ENCODE data around the gene PLA2G4E. TPM values are rescaled to one million over a fixed set of nuclear protein-coding genes. Genes with fewer than 3 reads are reported as not detected.

Gene PLA2G4E
- not detected in 2 replicates for total RNA-seq

GRCh38 chr15:42020713-42021273 is at the start of gene PLA2G4E:
TSS of gene PLA2G4E (minus strand) at chr15:42021042. CDS start at chr15:42021030, 12 bp downstream.
- intact Hi-C loops (cut with micrococcal nuclease): no loop called here

- intact Hi-C loops (cut with micrococcal nuclease): no loop called here
These were observed 49.6 kb upstream of the PLA2G4E start for GRCh38 chr15:42070279-42070975.

- intact Hi-C loops (cut with micrococcal nuclease): no loop called here
These were observed 48.8 kb upstream of the PLA2G4E start for GRCh38 chr15:42069496-42070278.

DNA sequence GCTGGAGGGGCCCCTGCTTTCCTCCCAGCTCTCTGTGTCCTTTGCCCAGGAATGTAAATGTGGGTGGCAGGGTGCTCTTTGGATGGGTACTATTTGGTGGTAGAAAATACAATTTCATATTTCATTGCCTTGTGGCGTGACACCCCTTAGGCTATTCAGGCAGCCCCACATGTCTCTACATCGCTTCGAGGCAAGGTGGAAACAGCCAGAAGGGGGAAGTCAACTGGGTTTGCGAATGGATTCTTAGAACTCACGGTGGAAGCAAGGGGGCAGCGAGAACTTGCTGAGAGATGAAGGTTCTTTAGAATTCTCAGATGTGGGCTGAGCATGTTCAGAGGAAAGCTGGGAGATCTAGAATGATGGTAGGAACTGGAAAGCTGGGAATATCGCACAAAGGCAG is 48.2 kb upstream of the PLA2G4E start:
- intact Hi-C loops (cut with micrococcal nuclease): no loop called here

- intact Hi-C loops (cut with micrococcal nuclease): no loop called here
These were observed 47.8 kb upstream of the PLA2G4E start for GRCh38 chr15:42068601-42069000.

GRCh38 chr15:42066764-42067415 is 46.0 kb upstream of the PLA2G4E start:
- intact Hi-C loops (cut with micrococcal nuclease): loop anchor here (1.0 kb wide), 1 partner anchor 67 kb away; no protein-coding TSS in a partner anchor

GRCh38 chr15:42065468-42065867 is 44.6 kb upstream of the PLA2G4E start:
- intact Hi-C loops (cut with micrococcal nuclease): no loop called here

DNA sequence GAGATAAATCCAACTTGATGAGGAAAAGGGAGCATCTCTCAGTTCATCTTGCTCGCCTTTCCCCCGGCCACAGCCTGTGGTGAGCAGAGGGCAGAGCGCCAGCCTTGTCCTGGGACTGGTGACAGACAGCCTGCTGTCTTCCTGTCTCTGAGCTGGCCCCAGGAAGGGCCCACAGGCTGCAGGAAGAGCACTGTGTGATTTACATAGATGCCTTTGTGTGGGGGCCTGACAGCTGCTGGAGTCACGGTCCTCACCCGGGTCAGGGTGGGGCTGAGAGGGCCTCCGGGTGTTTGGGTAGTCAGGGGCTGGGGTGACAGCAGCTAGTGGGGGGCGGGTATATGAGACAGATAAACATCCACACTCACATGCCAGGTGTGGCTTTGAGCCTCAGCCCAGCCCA is 44.2 kb upstream of the PLA2G4E start:
- intact Hi-C loops (cut with micrococcal nuclease): no loop called here

GRCh38 chr15:42064271-42064670 is 43.4 kb upstream of the PLA2G4E start:
- intact Hi-C loops (cut with micrococcal nuclease): no loop called here

- intact Hi-C loops (cut with micrococcal nuclease): no loop called here
These were observed 42.4 kb upstream of the PLA2G4E start for GRCh38 chr15:42063122-42063848.

GRCh38 chr15:42062284-42062806 is 41.5 kb upstream of the PLA2G4E start:
- intact Hi-C loops (cut with micrococcal nuclease): no loop called here

GRCh38 chr15:42060797-42061196 is 40.0 kb upstream of the PLA2G4E start:
- intact Hi-C loops (cut with micrococcal nuclease): no loop called here

GRCh38 chr15:42060477-42060763 is 39.6 kb upstream of the PLA2G4E start:
- intact Hi-C loops (cut with micrococcal nuclease): no loop called here

DNA sequence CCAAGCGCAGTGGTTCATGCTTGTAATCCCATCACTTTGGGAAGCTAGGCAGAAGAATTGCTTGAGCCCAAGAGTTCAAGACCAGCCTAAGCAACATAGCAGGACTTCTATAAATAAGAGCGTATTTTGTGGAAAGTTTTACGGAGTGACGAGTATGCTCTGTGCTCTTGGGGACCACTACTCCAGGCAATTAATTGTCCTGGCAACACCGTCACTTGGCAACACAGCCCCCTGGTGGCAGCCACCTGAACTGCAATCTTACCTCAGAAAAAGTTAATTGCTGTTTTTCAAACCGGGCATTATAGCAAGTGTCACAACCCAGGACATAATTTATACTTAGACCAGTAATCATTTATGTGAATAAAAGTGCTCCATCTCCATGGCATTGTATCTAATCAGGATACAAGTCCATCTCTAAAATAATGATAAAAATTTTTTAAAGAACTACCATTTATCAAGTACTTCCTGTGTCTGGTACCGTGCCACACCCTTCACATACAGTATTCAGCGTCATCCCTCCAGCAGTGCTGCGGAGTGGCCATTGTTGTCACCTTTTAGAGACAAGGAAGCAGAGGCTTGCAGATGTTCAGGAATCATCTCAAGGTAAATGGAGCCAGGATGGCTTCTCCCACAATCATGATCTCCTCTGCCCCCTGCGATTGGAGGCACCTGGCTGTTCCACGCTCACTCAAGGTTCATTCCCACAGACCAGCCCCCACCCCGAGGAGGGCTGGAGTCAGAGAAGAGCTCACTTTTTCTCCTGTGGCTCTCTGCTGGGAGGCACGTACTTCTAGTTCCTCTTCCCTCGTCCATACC is 39.0 kb upstream of the PLA2G4E start:
- intact Hi-C loops (cut with micrococcal nuclease): loop anchor here (1.0 to 10.0 kb wide), 8 partner anchors 71 to 412 kb away; partner anchors contain the start of gene JMJD7

DNA sequence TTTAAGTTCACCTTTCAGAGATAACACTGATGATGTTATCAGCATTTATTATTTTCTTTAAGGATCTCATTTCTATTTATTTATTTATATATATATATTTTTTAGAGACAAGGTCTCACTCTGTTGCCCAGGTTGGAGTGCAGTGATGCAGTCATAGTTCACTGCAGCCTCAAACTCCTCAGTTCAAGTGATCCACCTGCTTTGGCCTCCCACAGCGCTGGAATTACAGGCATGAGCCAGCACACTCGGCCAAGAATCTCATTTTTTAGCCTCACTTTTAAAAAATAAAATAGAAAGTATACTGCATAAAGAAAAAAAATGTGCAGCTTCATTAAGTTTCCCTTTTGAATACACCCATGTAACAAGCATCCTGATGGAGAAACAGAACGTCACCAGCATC is 37.9 kb upstream of the PLA2G4E start:
- intact Hi-C loops (cut with micrococcal nuclease): loop anchor here (1.0 to 10.0 kb wide), 8 partner anchors 69 to 414 kb away; partner anchors contain the start of gene JMJD7

- intact Hi-C loops (cut with micrococcal nuclease): loop anchor here (5.0 to 10.0 kb wide), 4 partner anchors 133 to 414 kb away; partner anchors contain the start of gene JMJD7
These were observed 37.2 kb upstream of the PLA2G4E start for GRCh38 chr15:42057799-42058646.

GRCh38 chr15:42056934-42057798 is 36.3 kb upstream of the PLA2G4E start:
- intact Hi-C loops (cut with micrococcal nuclease): loop anchor here (5.0 to 10.0 kb wide), 4 partner anchors 132 to 415 kb away; partner anchors contain the start of gene JMJD7

- intact Hi-C loops (cut with micrococcal nuclease): loop anchor here (10.0 kb wide), 1 partner anchor 129 kb away; no protein-coding TSS in a partner anchor
These were observed 33.1 kb upstream of the PLA2G4E start for GRCh38 chr15:42053914-42054313.

Data from T-helper 1 cell treated with Interleukin-12 subunit alpha and Interleukin-12 subunit beta and Interleukin-4 antibody, amounts not matched to agents 30 ng/mL and 1 ng/mL, for 36 hours (primary cell).